ENCODE data around the gene CHSY3. TPM values are rescaled to one million over a fixed set of nuclear protein-coding genes. Genes with fewer than 3 reads are reported as not detected.

Gene CHSY3
- total RNA-seq, 2 experiments from 2014 or later, result not detected

- no peaks in the 10 kb centered on the region for H3K9me3 Mint-ChIP-seq
- intact Hi-C loops (cut with DNase I, micrococcal nuclease), result no loop called here
- Histone ChIP-seq H3K4me1 (ENCODE audit: insufficient read depth, low read length) (no peaks in the 10 kb centered on the region), H3K4me3 (ENCODE audit: low read length) (no peak overlapping the region), H3K9me3 (ENCODE audit: control insufficient read depth in 1 of 2, insufficient read depth in 1 of 2, low read length in 2 of 2) (no peaks in the 10 kb centered on the region), H3K27me3 (ENCODE audit: control insufficient read depth in 1 of 2, insufficient read depth in 2 of 2, low read length in 2 of 2) (no peaks in the 10 kb centered on the region), H3K36me3 (ENCODE audit: insufficient read depth, low read length) (no peaks in the 10 kb centered on the region), H3K27ac (ENCODE audit: low read depth in 1 of 2, low read length in 2 of 2) (no peak overlapping the region)
- no peak overlapping the region for H3K27ac Mint-ChIP-seq
- no peak for DNase-seq
- H3K27me3 Mint-ChIP-seq, result peaks cover 10% of the 10 kb centered on the region
- ChIA-PET POLR2A (no interaction called here), CTCF (no interaction called here)
- no peak for TF ChIP-seq CTCF (IDR thresholded peaks at IDR 0.05)
- no peak overlapping the region for H3K4me3 Mint-ChIP-seq
- no peaks in the 10 kb centered on the region for H3K36me3 Mint-ChIP-seq (ENCODE audit: low read depth)
- no peaks in the 10 kb centered on the region for H3K4me1 Mint-ChIP-seq (ENCODE audit: low read depth)
- ATAC-seq (ENCODE audit: poor library complexity), result no peak
Observed at GRCh38 chr5:130158036-130158435, 253.8 kb downstream of the CHSY3 start.

GRCh38 chr5:130159968-130160367, 255.7 kb downstream of the CHSY3 start:
- Histone ChIP-seq H3K27ac (ENCODE audit: low read depth in 1 of 2, low read length in 2 of 2) (no peak overlapping the region), H3K27me3 (ENCODE audit: control insufficient read depth in 1 of 2, insufficient read depth in 2 of 2, low read length in 2 of 2) (no peaks in the 10 kb centered on the region), H3K9me3 (ENCODE audit: control insufficient read depth in 1 of 2, insufficient read depth in 1 of 2, low read length in 2 of 2) (no peaks in the 10 kb centered on the region), H3K4me1 (ENCODE audit: insufficient read depth, low read length) (no peaks in the 10 kb centered on the region), H3K36me3 (ENCODE audit: insufficient read depth, low read length) (no peaks in the 10 kb centered on the region), H3K4me3 (ENCODE audit: low read length) (no peak overlapping the region)
- H3K4me1 Mint-ChIP-seq (ENCODE audit: low read depth), result no peaks in the 10 kb centered on the region
- no peaks in the 10 kb centered on the region for H3K9me3 Mint-ChIP-seq
- intact Hi-C loops (cut with DNase I, micrococcal nuclease), result no loop called here
- no peak overlapping the region for H3K4me3 Mint-ChIP-seq
- TF ChIP-seq CTCF (IDR thresholded peaks at IDR 0.05), result no peak
- DNase-seq (no peak), ATAC-seq (ENCODE audit: poor library complexity) (no peak)
- H3K27me3 Mint-ChIP-seq, result peaks cover 13% of the 10 kb centered on the region
- ChIA-PET POLR2A (no interaction called here), CTCF (no interaction called here)
- no peak overlapping the region for H3K27ac Mint-ChIP-seq
- no peaks in the 10 kb centered on the region for H3K36me3 Mint-ChIP-seq (ENCODE audit: low read depth)

GRCh38 chr5:130164966-130165365, 260.7 kb downstream of the CHSY3 start:
- TF ChIP-seq CTCF (IDR thresholded peaks at IDR 0.05), result no peak
- Histone ChIP-seq H3K27ac (ENCODE audit: low read depth in 1 of 2, low read length in 2 of 2) (no peak overlapping the region), H3K9me3 (ENCODE audit: control insufficient read depth in 1 of 2, insufficient read depth in 1 of 2, low read length in 2 of 2) (no peaks in the 10 kb centered on the region), H3K27me3 (ENCODE audit: control insufficient read depth in 1 of 2, insufficient read depth in 2 of 2, low read length in 2 of 2) (no peaks in the 10 kb centered on the region), H3K4me1 (ENCODE audit: insufficient read depth, low read length) (no peaks in the 10 kb centered on the region), H3K36me3 (ENCODE audit: insufficient read depth, low read length) (no peaks in the 10 kb centered on the region), H3K4me3 (ENCODE audit: low read length) (no peak overlapping the region)
- Mint-ChIP-seq H3K9me3 (no peaks in the 10 kb centered on the region), H3K4me1 (ENCODE audit: low read depth) (no peaks in the 10 kb centered on the region), H3K36me3 (ENCODE audit: low read depth) (no peaks in the 10 kb centered on the region), H3K4me3 (no peak overlapping the region), H3K27ac (no peak overlapping the region), H3K27me3 (peaks cover 9% of the 10 kb centered on the region)
- ChIA-PET POLR2A (no interaction called here), CTCF (no interaction called here)
- no peak for DNase-seq
- no peak for ATAC-seq (ENCODE audit: poor library complexity)
- intact Hi-C loops (cut with DNase I, micrococcal nuclease), result no loop called here
